ENCODE measurements around the gene SULT1C4. TPM values are rescaled to one million over a fixed set of nuclear protein-coding genes. Genes with fewer than 3 reads are reported as not detected.

Gene SULT1C4
- total RNA-seq, 1 experiment from 2014 or later: 0.96 TPM

DNA sequence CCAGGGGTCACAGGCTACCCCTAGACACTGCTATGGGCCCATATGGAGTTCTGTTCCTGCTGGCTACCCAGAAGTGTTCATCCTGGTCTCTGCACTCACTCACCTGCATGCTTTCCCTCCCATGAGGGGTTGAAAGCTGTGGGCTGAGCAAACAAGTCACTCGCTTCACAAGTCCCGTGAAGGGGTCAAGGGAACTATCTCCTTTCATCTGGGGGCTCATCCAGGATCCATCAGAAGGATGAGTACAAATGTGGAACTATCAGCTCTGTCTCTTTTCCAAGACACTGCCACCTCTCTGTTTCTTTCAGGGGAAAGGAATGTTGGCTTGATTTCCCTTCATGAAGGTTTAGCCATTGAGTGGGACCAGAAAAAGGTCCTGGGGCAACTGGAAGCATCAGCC, 21.7 kb downstream of the SULT1C4 start:
- Histone ChIP-seq H3K9me3 (ENCODE audit: control insufficient read depth, low read depth, low read length) (peaks cover 27% of the 10 kb centered on the region), H4K91ac (ENCODE audit: insufficient read length, low read depth, low read length) (no peak overlapping the region), H2BK15ac (ENCODE audit: low read depth, low read length) (no peak overlapping the region), H4K8ac (replicated peaks; ENCODE audit: insufficient read length, low read depth, low read length) (no peak overlapping the region), H2AFZ (ENCODE audit: low read length) (no peak overlapping the region), H3K14ac (ENCODE audit: insufficient read depth, low read length) (no peak overlapping the region), H3T11ph (ENCODE audit: low read length) (no peak overlapping the region), H2BK12ac (ENCODE audit: insufficient read length, low read depth, low read length) (no peak overlapping the region), H2AK5ac (ENCODE audit: insufficient read length, low read length) (no peak overlapping the region), H3K27ac (ENCODE audit: insufficient read length, low read depth, low read length) (no peak overlapping the region), H2BK120ac (ENCODE audit: low read depth, low read length, poor library complexity, severe bottlenecking) (no peak overlapping the region), H3K4me1 (ENCODE audit: insufficient read depth, low read length) (no peaks in the 10 kb centered on the region; the same call in 1 of the 2 replicates), H3K9ac (ENCODE audit: extremely low read depth, insufficient read length, low read length) (no peak overlapping the region), H3K56ac (ENCODE audit: insufficient read length, low read depth, low read length) (no peak overlapping the region), H3K79me1 (ENCODE audit: insufficient read depth, low read depth, low read length, poor library complexity, severe bottlenecking) (no peaks in the 10 kb centered on the region), H3K27me3 (ENCODE audit: insufficient read depth, low read length) (no peaks in the 10 kb centered on the region), H4K5ac (ENCODE audit: insufficient read length, low read depth, low read length) (no peak overlapping the region), H3K4me2 (ENCODE audit: insufficient read depth, insufficient read length, low read length) (no peak overlapping the region), H3K23me2 (ENCODE audit: insufficient read length, low read depth, low read length, poor library complexity, severe bottlenecking) (no peaks in the 10 kb centered on the region), H4K20me1 (ENCODE audit: control insufficient read depth, insufficient read depth, insufficient read length) (no peaks in the 10 kb centered on the region), H3K18ac (ENCODE audit: insufficient read length, low read depth, low read length) (no peak overlapping the region), H2BK5ac (ENCODE audit: insufficient read length, low read length) (no peak overlapping the region), H3K23ac (ENCODE audit: insufficient read length, low read depth, low read length) (no peak overlapping the region), H3K79me2 (ENCODE audit: insufficient read depth, low read length) (no peaks in the 10 kb centered on the region), H3K4ac (ENCODE audit: low read depth, low read length) (no peak overlapping the region), H2BK20ac (ENCODE audit: low read depth, low read length, poor library complexity, severe bottlenecking) (no peak overlapping the region)
- DNase-seq: no peak
- H3K27me3 Mint-ChIP-seq (ENCODE audit: low read depth): peaks cover 2% of the 10 kb centered on the region; the same call in 1 of the 2 replicates
- peaks cover 30 to 34% of the 10 kb centered on the region in 2 experiments for H3K4me1 Mint-ChIP-seq
- no peak overlapping the region for H3K4me3 Mint-ChIP-seq
- peaks cover 14 to 39% (median 34%) of the 10 kb centered on the region in 3 experiments for H3K36me3 Mint-ChIP-seq (ENCODE audit: insufficient read depth in 1 of 3, low read depth in 3 of 3)
- no peak for TF ChIP-seq CTCF (conservative IDR thresholded peaks at IDR 0.05)
- H3K9me3 Mint-ChIP-seq: peaks cover 25 to 33% of the 10 kb centered on the region in 2 experiments
- H3K27ac Mint-ChIP-seq: peak overlapping the region in 1 of 3 experiments; percentile 18; a peak in 1 of 7 replicates
- WGBS (ENCODE audit: extremely low coverage, insufficient read length, low lambda C conversion rate): no CpG with 5 or more reads among the region's 2 CpGs

All from H9 (cell line).